GM10847 (cell line): Measurements from ENCODE around the gene STRA8.

Experiments
- POLR2A ChIP-seq: IDR thresholded peaks from 2 replicates; pipeline ENCODE4 v1.6.1; 2011; ENCODE audit not compliant: insufficient read length; ENCODE audit errors: extremely low read depth

Gene STRA8

DNA sequence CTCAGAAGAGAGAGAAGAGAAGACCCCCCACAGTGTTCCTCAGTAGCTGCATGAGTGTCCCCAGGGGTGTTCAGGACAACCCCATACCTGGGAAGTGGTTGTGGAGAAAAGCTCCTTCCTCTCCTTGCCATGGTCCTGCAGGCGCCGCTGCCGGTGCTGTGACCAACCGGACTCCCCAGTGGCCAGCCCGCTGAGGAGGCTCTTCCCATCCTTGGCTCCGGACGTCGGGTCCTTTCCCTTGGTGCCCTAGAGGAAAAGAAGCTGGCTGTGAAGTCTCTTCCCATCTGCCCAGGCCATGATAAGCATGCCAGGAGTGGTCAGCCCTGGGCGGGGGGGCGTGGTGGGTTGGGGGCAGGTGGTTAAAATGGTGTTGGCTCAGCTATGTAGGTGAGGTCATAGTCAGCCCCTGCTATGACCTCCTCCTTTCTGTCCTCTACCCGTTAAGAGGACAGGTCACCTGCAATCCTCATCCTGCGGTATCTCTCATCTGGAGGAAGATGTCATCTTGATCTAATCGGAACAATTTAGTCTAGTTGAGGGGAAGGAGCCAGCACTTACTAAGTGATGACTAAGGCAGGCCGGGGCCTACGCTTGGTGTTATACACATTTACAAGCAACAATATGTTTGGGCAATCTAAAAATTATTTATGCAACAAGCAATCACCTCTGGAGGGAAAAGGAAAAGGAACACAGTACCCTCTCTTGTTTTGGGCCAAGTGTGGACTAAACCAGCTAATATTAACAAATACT, 35.6 kb upstream of the STRA8 start:
- no peak for TF ChIP-seq POLR2A

GRCh38 chr7:135199439-135199838, 34.2 kb upstream of the STRA8 start:
- no peak for TF ChIP-seq POLR2A

- no peak for TF ChIP-seq POLR2A
Measured at GRCh38 chr7:135200821-135201331, 32.8 kb upstream of the STRA8 start.

DNA sequence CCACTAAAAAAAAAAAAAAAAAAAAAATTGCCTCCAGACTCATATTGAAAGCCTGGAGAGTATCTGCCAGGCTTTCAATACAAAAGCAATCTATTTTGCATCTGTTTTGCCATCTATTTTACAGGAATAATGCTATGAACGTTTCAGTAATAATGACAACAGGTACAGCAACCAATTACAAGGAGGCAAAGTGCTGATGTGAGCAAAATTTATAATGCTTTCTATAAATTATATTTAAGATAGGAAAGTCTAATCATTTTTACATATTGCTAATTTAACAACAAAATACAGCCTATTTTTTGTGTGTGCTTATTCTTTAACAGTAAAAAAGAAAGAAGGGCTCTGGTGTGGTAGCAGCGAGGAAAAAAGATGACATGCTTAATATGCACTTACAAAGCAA, 32.3 kb upstream of the STRA8 start:
- TF ChIP-seq POLR2A: no peak

- TF ChIP-seq POLR2A: no peak
Measured at GRCh38 chr7:135204341-135204749, 29.3 kb upstream of the STRA8 start.

GRCh38 chr7:135204876-135205275, 28.8 kb upstream of the STRA8 start:
- TF ChIP-seq POLR2A: no peak

- TF ChIP-seq POLR2A: no peak
Measured at GRCh38 chr7:135205850-135206249, 27.8 kb upstream of the STRA8 start.

DNA sequence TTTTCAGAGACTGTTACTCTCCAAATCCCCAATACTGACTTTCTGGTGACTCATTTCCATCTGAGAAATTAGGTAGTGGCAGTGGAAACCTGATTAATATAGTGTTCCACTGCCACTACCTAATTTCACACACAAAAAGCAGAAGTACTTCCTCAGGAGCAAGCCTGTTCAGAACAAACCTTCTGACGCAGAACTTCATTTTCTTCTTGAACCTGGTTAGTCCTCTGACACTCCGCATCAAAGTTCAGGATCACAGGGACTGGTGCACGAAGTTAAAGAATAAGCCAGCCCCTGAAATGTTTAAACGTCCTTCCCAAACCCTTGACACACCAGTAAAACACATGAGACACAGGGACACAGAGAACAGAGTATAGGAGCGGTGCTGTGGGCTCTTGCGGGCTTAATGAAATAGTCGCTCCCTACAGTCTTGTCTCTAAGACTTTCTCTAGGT, 26.7 kb upstream of the STRA8 start:
- no peak for TF ChIP-seq POLR2A

- peak; percentile 18 for TF ChIP-seq POLR2A
Measured at GRCh38 chr7:135207406-135208101, 26.1 kb upstream of the STRA8 start.

DNA sequence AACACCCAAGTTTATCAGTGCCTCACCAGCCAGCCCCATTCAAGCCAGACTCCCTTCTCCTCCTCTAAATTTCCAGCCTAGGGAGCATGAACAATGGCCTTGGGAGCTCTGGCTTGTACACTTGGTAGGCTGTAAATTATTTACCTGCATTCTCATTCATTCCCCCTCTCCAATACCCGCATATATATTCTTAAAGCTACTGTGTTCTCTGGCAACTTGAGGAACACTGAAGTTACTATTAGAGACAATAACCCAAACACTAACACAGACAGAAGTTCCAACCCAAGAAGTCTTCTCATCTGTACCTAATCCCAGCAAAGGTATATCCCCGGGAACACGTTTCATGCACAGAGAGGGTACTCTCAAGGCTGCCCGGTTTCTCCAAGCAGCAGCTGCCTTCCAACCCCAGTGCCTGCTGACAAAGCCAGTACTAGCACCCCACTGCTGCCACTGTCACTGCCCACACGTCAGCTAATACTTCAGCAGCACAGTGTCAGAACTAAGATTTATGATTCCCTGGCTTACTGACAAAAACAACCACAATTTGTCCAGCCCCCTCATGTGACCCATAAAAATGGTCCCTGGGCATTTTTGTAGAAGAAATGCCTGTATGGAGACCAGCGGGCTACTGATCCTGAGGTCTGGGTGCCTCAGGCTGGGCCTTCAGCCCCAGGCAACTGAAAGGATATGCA, 25.4 kb upstream of the STRA8 start:
- no peak for TF ChIP-seq POLR2A

DNA sequence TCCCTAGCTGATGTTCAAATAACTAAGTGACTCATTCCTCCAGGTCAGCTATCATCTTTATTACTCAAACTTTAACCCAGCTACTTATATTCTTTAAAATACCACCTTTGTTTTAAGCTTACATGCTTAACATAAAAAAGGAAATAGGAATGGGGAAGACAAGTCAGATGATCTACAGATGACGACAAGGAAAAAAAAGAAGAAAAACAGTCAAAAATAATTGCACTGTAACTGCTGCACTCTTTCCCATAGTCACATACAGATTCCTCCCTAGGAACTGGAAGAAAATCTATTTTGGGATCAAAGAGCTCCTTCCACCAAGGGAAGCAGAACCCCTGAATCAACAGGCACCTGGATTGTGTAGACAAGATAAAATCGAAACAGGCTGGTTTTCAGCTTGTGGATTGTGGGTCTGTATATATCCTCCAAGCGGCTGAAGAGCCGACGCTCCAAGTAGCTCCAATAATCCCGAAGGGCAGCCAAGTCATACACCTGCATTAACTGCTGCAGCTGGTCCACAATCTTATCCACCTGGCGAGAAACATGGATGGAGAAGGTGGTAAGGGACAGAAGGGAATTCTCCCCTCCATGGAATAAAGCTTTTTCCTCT, 24.3 kb upstream of the STRA8 start:
- TF ChIP-seq POLR2A: no peak

DNA sequence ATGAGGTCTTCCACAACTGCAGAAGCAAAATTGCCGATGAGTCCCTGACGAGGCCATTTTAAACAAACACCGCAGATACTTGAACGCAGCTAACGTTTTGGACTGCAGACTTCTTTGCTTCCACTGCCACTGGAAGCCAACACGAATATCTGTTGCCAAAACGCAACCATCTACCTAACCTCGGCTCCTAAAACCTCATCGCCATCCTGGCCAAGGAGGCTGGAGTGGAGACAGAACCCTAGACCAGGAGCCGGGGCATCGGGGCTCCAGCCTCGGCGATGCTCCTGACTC, 22.8 kb upstream of the STRA8 start:
- TF ChIP-seq POLR2A: no peak

DNA sequence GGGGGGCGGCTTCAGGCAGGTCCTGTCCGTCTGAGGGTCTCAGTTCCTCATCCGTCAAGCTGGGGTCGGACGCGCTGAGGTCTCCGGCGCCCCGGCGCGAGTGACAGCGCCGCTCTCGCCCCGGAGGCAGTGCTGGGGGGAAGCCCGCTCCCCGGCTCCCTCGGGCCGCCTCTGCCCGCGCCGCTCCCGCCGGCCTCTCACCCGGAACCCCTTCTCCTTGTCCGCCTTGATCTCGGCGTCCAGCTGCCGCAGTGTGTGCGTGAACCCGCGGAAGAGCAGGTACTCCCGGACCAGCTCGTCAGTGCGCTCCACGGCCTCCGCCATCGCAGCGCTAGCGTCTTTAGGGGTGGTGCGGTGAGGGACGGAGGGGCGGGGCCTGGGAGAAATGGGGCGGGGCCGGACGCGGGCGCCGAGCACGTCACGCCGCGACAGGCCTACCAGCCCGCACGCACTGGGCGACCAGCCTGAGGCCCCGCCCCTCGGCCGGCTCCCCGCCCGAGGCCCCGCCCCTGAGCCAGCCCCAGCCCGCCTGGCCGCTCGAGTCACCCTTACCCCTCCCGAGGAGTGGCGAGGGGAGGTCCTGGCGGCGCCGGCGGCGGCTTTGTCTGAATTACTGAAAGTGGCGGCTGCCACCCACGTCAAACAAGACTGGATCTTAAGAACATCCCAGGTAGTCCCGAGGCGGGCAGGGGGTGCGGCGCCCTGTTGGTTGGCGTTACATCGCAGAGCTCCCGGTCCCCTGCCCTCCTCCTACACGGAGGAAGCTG, 22.3 kb upstream of the STRA8 start, which contains the start of gene WDR91:
Gene WDR91 (minus strand): TSS at position 348 of the 767 bp plus-strand sequence. CDS start 24 bp downstream, at position 324.
- peak; percentile 89 for TF ChIP-seq POLR2A

DNA sequence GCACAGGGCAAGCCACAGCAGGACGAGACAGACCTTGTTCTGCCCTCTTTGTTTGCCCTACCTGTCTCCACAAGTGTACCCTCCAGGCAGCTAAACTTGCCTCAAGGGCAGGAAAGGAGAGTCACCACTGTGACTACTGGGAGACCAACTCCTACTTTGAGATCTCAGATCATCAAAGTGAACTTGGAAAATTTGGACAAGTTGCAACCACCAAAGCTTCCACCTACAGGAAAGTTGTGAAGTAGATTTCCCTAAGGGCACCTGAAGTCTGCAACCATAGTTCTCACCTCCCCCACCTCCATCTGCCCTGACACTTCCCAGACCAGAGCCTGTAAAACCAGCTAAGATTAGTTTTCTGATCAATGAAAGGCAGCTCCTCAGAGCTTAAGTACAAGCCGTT, 19.8 kb upstream of the STRA8 start:
- no peak for TF ChIP-seq POLR2A

DNA sequence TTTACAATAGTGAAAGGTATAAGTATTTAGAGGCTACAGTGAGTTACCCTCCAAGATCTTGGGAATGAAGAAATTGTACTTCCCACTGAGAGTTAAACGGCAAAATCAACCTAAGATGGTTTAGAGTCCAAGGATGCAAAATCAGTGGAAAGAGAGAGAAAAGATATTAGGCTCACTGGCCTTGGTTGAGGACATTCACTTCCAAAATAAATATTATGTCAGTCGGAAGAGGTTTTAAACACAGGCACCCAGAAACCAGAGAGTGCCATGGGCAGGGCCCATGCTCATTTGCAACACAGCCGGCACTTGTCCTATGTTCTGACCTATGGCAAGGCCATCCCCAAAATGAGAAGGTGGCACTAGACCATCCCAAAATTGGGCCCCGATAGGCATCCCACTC, 18.5 kb upstream of the STRA8 start:
- TF ChIP-seq POLR2A: no peak

GRCh38 chr7:135215698-135216097, 17.9 kb upstream of the STRA8 start:
- no peak for TF ChIP-seq POLR2A
